K562 (cell line): ENCODE results near the gene SMOC2. TPM values are rescaled to one million over a fixed set of nuclear protein-coding genes. Genes with fewer than 3 reads are reported as not detected.

Source experiments
- ATAC-seq: fragments of 200-7000 bp; cut with Tn5 transposase; 3 replicates; pipeline ENCODE4 v1.9.1; 2020; ENCODE audit warnings: moderate library complexity
- BruUV-seq: library from RNA; stranded (reverse); fragments of 400-500 nt; replicated peaks from 2 replicates; lab custom pipeline; 2021; lab: Mats Ljungman, UMichigan
- CTCF ChIA-PET: fragments of 300-600 bp; formaldehyde crosslinking; extraction: SDS; loops from one replicate; lab custom pipeline; 2021; ENCODE audit warnings: low intra/inter-chr PET ratio; lab: Yijun Ruan, JAX
- POLR2A ChIA-PET: fragments of 300-600, 350-650 bp; sonication (Branson Sonifier 250); formaldehyde crosslinking; extraction: SDS; loops from one replicate; lab custom pipeline; 2021; ENCODE audit warnings: antibody characterized with exemption, inconsistent platforms; lab: Yijun Ruan, JAX
- DNase-seq, 4 experiments: peaks; one replicate each; pipeline versions ENCODE4 v3.0.0 to v3.0.0-alpha.2; 2011 to 2018; ENCODE audit warnings: low spot score in 3 of 4, mixed read lengths in 3 of 4; ENCODE audit errors: extremely low read depth in 1 of 4
- FAIRE-seq: peaks from 2 replicates; lab custom pipeline; 2011; peaks lifted over from hg19 to GRCh38; lab: Jason Lieb, UNC
- H2AFZ ChIP-seq: 2 replicates; pipeline ENCODE4 v1.6.0; 2011; ENCODE audit warnings: low read depth, low read length, control low read depth, inconsistent platforms
- H3K27ac ChIP-seq: fragments of 200-600 bp; 3 replicates; pipeline ENCODE4 v1.8.0; 2011; ENCODE audit warnings: low read depth, mild to moderate bottlenecking, control low read depth, inconsistent platforms, low read length, moderate library complexity, mixed read lengths; ENCODE audit errors: extremely low read depth
- H3K27me3 ChIP-seq, 2 experiments: fragments of 300-600 bp in 1 of 2; 2 replicates in 1 of 2; 3 replicates in 1 of 2; pipeline versions ENCODE4 v1.6.0 to v1.8.0; 2011; ENCODE audit warnings: inconsistent platforms in 2 of 2, low read length in 2 of 2, mild to moderate bottlenecking in 1 of 2, mixed read lengths in 1 of 2, moderate library complexity in 1 of 2; ENCODE audit not compliant: control insufficient read depth in 2 of 2, insufficient read depth in 2 of 2
- H3K36me3 ChIP-seq: fragments of 300-600 bp; 3 replicates; pipeline ENCODE4 v1.8.0; 2011; ENCODE audit warnings: mild to moderate bottlenecking, low read length, inconsistent platforms; ENCODE audit not compliant: control insufficient read depth, insufficient read depth
- H3K4me1 ChIP-seq, 2 experiments: fragments of 200-600 bp in 1 of 2; replicated peaks in 1 of 2; 2 replicates in 1 of 2; 3 replicates in 1 of 2; pipeline versions ENCODE4 v1.5.1 to v1.8.0; 2011; ENCODE audit warnings: inconsistent platforms in 2 of 2, low read length in 2 of 2, mild to moderate bottlenecking in 1 of 2, mixed read lengths in 1 of 2, moderate library complexity in 1 of 2; ENCODE audit not compliant: control insufficient read depth in 2 of 2, insufficient read depth in 2 of 2
- H3K4me2 ChIP-seq: 2 replicates; pipeline ENCODE4 v1.6.1; 2011; ENCODE audit warnings: low read length, control low read depth, inconsistent platforms, mixed read lengths; ENCODE audit not compliant: insufficient read depth
- H3K4me3 ChIP-seq: fragments of 200-600 bp; sonication (generic), shearing (Covaris generic); 2 replicates; pipeline ENCODE4 v1.5.1; 2016; ENCODE audit warnings: control low read depth, inconsistent platforms
- H3K79me2 ChIP-seq: fragments of 200-600 bp; 3 replicates; pipeline ENCODE4 v1.8.0; 2011; ENCODE audit warnings: low read length, inconsistent platforms; ENCODE audit not compliant: control insufficient read depth, insufficient read depth
- H3K9ac ChIP-seq, 2 experiments: 2 replicates each; pipeline versions ENCODE4 v1.6.0 to v1.6.1; 2011; ENCODE audit warnings: low read depth in 2 of 2, low read length in 2 of 2, control low read depth in 1 of 2, inconsistent platforms in 1 of 2, mild to moderate bottlenecking in 1 of 2, mixed read lengths in 1 of 2; ENCODE audit not compliant: insufficient read depth in 1 of 2
- H3K9me1 ChIP-seq: one replicate; pipeline ENCODE4 v1.6.0; 2011; ENCODE audit warnings: inconsistent platforms, mild to moderate bottlenecking, low read length, moderate library complexity; ENCODE audit not compliant: control insufficient read depth, insufficient read depth
- H3K9me3 ChIP-seq: replicated peaks from 2 replicates; pipeline ENCODE4 v1.5.1; 2011; ENCODE audit warnings: low read depth, low read length, inconsistent platforms; ENCODE audit not compliant: control insufficient read depth, insufficient read depth
- H4K20me1 ChIP-seq: replicated peaks from 2 replicates; pipeline ENCODE4 v1.6.1; 2011; ENCODE audit warnings: low read length, inconsistent platforms, mixed read lengths; ENCODE audit not compliant: control insufficient read depth, insufficient read depth
- HDAC1 ChIP-seq, 2 experiments: fragments of 450-650 bp; IDR thresholded peaks; 2 replicates each; pipeline ENCODE4 v1.6.1; 2016 to 2017; ENCODE audit warnings: inconsistent platforms in 1 of 2, mild to moderate bottlenecking in 1 of 2, moderate library complexity in 1 of 2
- HDAC3 ChIP-seq: fragments of 450-650 bp; IDR thresholded peaks from 2 replicates; pipeline ENCODE4 v1.6.1; 2018; ENCODE audit warnings: borderline replicate concordance, mild to moderate bottlenecking, moderate library complexity; ENCODE audit not compliant: partially characterized antibody
- MTA3 ChIP-seq: fragments of 450-650 bp; formaldehyde crosslinking; IDR thresholded peaks from 2 replicates; pipeline ENCODE4 v1.6.1; 2017; ENCODE audit warnings: mild to moderate bottlenecking, borderline replicate concordance
- POLR2AphosphoS2 ChIP-seq: IDR thresholded peaks from 2 replicates; pipeline ENCODE4 v1.6.1; 2012; ENCODE audit warnings: low read length, improper control_type of control experiment
- SFPQ ChIP-seq: fragments of 200-400 bp; formaldehyde crosslinking; IDR thresholded peaks from 2 replicates; pipeline ENCODE4 v1.6.1; 2017; ENCODE audit warnings: mild to moderate bottlenecking, low read depth, low read length, moderate library complexity
- SMARCB1 ChIP-seq: IDR thresholded peaks from 2 replicates; pipeline ENCODE4 v1.6.1; 2011; ENCODE audit warnings: improper control_type of control experiment, low read depth; ENCODE audit not compliant: insufficient read length
- ZFP30 ChIP-seq: fragments of 250-450 bp; sonication (Bioruptor Pico); IDR thresholded peaks from 2 replicates; pipeline ENCODE4 v1.8.0; 2022; ENCODE audit warnings: moderate library complexity, mild to moderate bottlenecking, inconsistent platforms, borderline replicate concordance
- ZNF408 ChIP-seq: fragments of 250-450 bp; sonication (Bioruptor Pico); IDR thresholded peaks from 2 replicates; pipeline ENCODE4 v1.4.0; 2020; ENCODE audit warnings: low read depth, mild to moderate bottlenecking, moderate library complexity
- ZNF707 ChIP-seq: fragments of 250-450 bp; sonication (Bioruptor Pico); conservative IDR thresholded peaks from 2 replicates; pipeline ENCODE4 v1.8.0; 2022; ENCODE audit warnings: inconsistent platforms, mild to moderate bottlenecking, moderate library complexity
- WGBS: fragments of 100-300 bp; shearing (Covaris generic); methylation state at CpG from one replicate; pipeline ENCODE4 v1.1.6; 2016; ENCODE audit warnings: low coverage, mixed read lengths; ENCODE audit not compliant: insufficient coverage; ENCODE audit errors: missing lambda C conversion rate; 5-methylcytosine and 5-hydroxymethylcytosine counted together
- in situ Hi-C: fragments of 300-500 bp; cut with MboI; formaldehyde crosslinking; loops from 4 replicates; pipeline ENCODE4 v1.15.0; 2018; ENCODE audit warnings: inconsistent platforms, mixed read lengths
- intact Hi-C: fragments of 100-400 bp; cut with micrococcal nuclease; formaldehyde crosslinking; loops from 2 replicates; pipeline ENCODE4 v1.14.2; 2022
- polyA plus RNA-seq, 8 experiments: library from polyadenylated mRNA; depleted of rRNA in 4 of 8; stranded (reverse) in 5 of 8; unstranded in 3 of 8; fragments of >200 nt; fragmentation: Nextera tagmentation in 2 of 8; fragmentation: Illumina TruSeq in 1 of 8; extraction: Ambion mirVana in 2 of 8; extraction: Trizol in 1 of 8; gene quantifications; 2 replicates each; pipeline versions ENCODE4 v1.2.1 to v1.2.3, GENCODE V29; 2011 to 2014; ENCODE audit warnings: inconsistent platforms in 1 of 8, missing spikeins in 1 of 8
- total RNA-seq, 7 experiments: library from RNA; depleted of rRNA in 6 of 7; stranded (reverse); fragments of >200 nt in 6 of 7; fragmentation: Illumina TruSeq in 2 of 7; extraction: Trizol in 2 of 7; gene quantifications; 2 replicates each; pipeline versions ENCODE4 v1.2.1 to v1.2.3, GENCODE V29; 2011 to 2021; ENCODE audit warnings: low replicate concordance in 1 of 7

The SMOC2 gene
- total and polyA plus RNA-seq, 9 of the 15 experiments (the other 6 are each of a cell fraction or from before 2014, with no cell fraction given): 0.45 to 2.3 (median 1.1) TPM

DNA sequence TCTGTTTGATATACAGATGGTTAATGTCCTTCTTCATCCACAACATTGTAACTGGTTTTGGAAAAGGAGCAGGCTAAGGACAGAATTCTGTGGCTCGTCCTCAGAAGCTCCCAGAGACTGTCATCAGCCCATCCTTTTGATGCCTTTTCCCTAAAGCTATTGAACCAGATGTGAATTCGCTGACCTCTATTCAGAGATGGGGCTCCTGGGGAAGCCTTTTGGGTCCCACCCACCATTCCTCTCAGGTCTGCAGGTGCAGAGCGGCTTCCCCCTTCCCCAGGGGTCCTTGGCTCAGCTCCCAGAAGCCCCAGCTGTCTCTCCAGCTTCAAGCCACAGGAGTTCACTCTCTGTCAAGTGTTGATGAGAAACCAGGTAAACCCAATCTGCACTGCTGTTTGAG is 191.7 kb downstream of the SMOC2 start:
- Histone ChIP-seq H3K9me1 (no peaks in the 10 kb centered on the region), H3K79me2 (no peaks in the 10 kb centered on the region), H3K27ac (no peak overlapping the region), H3K4me2 (no peak overlapping the region), H3K9ac (no peak overlapping the region), H3K27me3 (peaks cover 0 to 12% of the 10 kb centered on the region in 2 experiments; a peak in 2 of 5 replicates), H2AFZ (no peak overlapping the region), H3K4me3 (no peak overlapping the region), H3K9me3 (no peaks in the 10 kb centered on the region), H4K20me1 (peaks cover 3% of the 10 kb centered on the region; the same call in 1 of the 2 replicates)
- in situ Hi-C loops: loop anchor here (10.0 kb wide), 1 partner anchor 1888 kb away; no protein-coding TSS in a partner anchor
- ChIA-PET POLR2A (no interaction called here), CTCF (no interaction called here)
- BruUV-seq: no TSS peak
- TF ChIP-seq HDAC1 (IDR thresholded peaks at IDR 0.05) (no peak), SFPQ (no peak), MTA3 (no peak), ZNF408 (CRISPR knock-in tag) (no peak), ZFP30 (CRISPR knock-in tag) (no peak), SMARCB1 (no peak), ZNF707 (CRISPR knock-in tag) (no peak), HDAC3 (no peak), POLR2AphosphoS2 (no peak)
- TF ChIP-seq, all 486 proteins: peak for 0
- no peaks in the 10 kb centered on the region for H3K4me1 ChIP-seq
- no peak for DNase-seq
- intact Hi-C loops: no loop called here
- WGBS: 16% methylated on average over 3 of the region's 3 CpGs
- ATAC-seq: no peak
- H3K36me3 ChIP-seq: no peaks in the 10 kb centered on the region
- no peak for FAIRE-seq
